HK-2 (cell line): Measurements from ENCODE around the gene GOLGA8N.
A peak's percentile ranks its signal among the peaks of the same experiment; 100 is the strongest.

ENCODE experiments used
- DNase-seq: peaks from one replicate; pipeline ENCODE4 v3.0.0-alpha.2; 2018; ENCODE audit not compliant: unreplicated experiment

GOLGA8N gene

GRCh38 chr15:32651229-32651837, 58.1 kb downstream of the GOLGA8N start:
- peak; percentile 47 for DNase-seq

DNA sequence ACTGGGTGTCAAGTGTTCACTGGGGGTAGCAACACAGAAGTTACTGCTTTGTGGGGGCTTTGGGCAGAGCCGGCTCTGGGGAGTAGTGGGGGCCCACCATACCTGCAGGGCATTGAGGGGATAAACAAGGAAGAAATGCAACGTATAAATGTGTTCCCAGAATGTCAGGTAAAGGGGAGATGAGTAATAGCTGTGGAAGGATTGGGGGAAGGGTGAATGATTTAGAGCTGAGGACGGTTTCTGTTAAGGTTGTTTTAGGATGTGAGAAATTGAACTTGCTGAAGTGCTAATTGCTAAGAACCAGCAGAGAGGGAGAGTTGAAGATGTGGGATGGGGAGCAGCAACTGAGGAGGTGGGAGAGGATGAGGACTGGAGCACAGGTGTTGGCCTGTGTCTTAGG, 58.9 kb downstream of the GOLGA8N start:
- DNase-seq, result no peak

GRCh38 chr15:32656091-32656490, 62.8 kb downstream of the GOLGA8N start:
- DNase-seq, result no peak

GRCh38 chr15:32656496-32656895, 63.2 kb downstream of the GOLGA8N start:
- no peak for DNase-seq
